ENCODE results near the gene DCAF5.

DNA sequence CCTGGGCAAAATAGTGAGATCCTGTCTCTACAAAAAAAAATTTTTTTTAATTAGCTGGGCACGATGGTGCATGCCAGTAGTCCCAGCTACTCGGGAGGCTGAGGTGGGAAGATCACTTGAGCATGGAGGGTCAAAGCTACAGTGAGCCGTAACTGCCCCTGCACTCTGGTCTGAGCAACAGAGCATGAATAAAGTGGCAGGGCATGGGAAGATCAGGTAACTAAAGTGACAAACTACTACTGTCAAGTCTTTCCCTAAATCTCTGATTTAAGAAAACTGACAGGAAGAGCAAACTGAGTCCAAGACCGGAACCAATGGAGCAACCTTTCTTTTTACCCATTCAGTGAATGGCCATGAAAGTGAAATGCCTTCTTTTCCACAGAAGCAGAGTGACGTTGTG is 10.8 kb downstream of the DCAF5 start:
- TF ChIP-seq, protein P1, sequence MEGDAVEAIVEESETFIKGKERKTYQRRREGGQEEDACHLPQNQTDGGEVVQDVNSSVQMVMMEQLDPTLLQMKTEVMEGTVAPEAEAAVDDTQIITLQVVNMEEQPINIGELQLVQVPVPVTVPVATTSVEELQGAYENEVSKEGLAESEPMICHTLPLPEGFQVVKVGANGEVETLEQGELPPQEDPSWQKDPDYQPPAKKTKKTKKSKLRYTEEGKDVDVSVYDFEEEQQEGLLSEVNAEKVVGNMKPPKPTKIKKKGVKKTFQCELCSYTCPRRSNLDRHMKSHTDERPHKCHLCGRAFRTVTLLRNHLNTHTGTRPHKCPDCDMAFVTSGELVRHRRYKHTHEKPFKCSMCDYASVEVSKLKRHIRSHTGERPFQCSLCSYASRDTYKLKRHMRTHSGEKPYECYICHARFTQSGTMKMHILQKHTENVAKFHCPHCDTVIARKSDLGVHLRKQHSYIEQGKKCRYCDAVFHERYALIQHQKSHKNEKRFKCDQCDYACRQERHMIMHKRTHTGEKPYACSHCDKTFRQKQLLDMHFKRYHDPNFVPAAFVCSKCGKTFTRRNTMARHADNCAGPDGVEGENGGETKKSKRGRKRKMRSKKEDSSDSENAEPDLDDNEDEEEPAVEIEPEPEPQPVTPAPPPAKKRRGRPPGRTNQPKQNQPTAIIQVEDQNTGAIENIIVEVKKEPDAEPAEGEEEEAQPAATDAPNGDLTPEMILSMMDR (IDR thresholded peaks at IDR 0.05; ENCODE audit: low read depth, low read length): no peak
- TF ChIP-seq EZH2phosphoT487 (IDR thresholded peaks at IDR 0.05; ENCODE audit: low read depth): no peak
